ENCODE measurements around the gene COL1A2. TPM values are rescaled to one million over a fixed set of nuclear protein-coding genes. Genes with fewer than 3 reads are reported as not detected.

COL1A2 gene
- total and polyA plus RNA-seq, 2 of the 13 experiments (the other 11 are each of a cell fraction or from before 2014, with no cell fraction given), result not detected

DNA sequence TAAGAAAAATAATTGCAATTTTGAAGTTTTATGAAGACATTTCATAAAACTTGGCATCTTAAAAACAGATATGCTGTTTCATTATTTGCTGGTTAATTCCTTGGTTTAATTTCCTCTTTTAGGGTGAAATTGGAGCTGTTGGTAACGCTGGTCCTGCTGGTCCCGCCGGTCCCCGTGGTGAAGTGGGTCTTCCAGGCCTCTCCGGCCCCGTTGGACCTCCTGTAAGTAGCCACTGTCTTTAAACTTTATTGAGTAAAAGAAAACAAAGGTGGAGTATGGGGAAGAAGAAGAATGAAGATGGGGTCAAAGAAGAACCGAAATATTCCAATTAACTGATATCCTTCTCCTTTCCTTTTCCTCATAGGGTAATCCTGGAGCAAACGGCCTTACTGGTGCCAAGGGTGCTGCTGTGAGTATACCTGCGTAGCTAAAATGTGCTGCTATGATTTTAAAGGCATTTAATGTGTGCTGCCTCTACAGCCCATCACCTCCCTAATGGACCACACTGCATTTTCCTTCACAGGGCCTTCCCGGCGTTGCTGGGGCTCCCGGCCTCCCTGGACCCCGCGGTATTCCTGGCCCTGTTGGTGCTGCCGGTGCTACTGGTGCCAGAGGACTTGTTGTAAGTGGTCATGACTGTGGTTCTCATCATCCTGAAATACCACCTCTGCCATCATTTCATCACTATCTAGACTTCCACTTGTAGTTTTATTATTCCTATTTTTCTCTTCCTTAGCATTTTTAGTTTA is 14.7 kb downstream of the COL1A2 start (continued):
- TF ChIP-seq, protein P1, sequence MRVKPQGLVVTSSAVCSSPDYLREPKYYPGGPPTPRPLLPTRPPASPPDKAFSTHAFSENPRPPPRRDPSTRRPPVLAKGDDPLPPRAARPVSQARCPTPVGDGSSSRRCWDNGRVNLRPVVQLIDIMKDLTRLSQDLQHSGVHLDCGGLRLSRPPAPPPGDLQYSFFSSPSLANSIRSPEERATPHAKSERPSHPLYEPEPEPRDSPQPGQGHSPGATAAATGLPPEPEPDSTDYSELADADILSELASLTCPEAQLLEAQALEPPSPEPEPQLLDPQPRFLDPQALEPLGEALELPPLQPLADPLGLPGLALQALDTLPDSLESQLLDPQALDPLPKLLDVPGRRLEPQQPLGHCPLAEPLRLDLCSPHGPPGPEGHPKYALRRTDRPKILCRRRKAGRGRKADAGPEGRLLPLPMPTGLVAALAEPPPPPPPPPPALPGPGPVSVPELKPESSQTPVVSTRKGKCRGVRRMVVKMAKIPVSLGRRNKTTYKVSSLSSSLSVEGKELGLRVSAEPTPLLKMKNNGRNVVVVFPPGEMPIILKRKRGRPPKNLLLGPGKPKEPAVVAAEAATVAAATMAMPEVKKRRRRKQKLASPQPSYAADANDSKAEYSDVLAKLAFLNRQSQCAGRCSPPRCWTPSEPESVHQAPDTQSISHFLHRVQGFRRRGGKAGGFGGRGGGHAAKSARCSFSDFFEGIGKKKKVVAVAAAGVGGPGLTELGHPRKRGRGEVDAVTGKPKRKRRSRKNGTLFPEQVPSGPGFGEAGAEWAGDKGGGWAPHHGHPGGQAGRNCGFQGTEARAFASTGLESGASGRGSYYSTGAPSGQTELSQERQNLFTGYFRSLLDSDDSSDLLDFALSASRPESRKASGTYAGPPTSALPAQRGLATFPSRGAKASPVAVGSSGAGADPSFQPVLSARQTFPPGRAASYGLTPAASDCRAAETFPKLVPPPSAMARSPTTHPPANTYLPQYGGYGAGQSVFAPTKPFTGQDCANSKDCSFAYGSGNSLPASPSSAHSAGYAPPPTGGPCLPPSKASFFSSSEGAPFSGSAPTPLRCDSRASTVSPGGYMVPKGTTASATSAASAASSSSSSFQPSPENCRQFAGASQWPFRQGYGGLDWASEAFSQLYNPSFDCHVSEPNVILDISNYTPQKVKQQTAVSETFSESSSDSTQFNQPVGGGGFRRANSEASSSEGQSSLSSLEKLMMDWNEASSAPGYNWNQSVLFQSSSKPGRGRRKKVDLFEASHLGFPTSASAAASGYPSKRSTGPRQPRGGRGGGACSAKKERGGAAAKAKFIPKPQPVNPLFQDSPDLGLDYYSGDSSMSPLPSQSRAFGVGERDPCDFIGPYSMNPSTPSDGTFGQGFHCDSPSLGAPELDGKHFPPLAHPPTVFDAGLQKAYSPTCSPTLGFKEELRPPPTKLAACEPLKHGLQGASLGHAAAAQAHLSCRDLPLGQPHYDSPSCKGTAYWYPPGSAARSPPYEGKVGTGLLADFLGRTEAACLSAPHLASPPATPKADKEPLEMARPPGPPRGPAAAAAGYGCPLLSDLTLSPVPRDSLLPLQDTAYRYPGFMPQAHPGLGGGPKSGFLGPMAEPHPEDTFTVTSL (CRISPR knock-in tag; IDR thresholded peaks at IDR 0.05; ENCODE audit: borderline replicate concordance), result no peak
- TF ChIP-seq KAT7 (CRISPR knock-in tag; IDR thresholded peaks at IDR 0.05; ENCODE audit: borderline replicate concordance) (no peak), MEIS1 (CRISPR knock-in tag; IDR thresholded peaks at IDR 0.05; ENCODE audit: borderline replicate concordance) (no peak), PHF21A (CRISPR knock-in tag; IDR thresholded peaks at IDR 0.05) (no peak)

DNA sequence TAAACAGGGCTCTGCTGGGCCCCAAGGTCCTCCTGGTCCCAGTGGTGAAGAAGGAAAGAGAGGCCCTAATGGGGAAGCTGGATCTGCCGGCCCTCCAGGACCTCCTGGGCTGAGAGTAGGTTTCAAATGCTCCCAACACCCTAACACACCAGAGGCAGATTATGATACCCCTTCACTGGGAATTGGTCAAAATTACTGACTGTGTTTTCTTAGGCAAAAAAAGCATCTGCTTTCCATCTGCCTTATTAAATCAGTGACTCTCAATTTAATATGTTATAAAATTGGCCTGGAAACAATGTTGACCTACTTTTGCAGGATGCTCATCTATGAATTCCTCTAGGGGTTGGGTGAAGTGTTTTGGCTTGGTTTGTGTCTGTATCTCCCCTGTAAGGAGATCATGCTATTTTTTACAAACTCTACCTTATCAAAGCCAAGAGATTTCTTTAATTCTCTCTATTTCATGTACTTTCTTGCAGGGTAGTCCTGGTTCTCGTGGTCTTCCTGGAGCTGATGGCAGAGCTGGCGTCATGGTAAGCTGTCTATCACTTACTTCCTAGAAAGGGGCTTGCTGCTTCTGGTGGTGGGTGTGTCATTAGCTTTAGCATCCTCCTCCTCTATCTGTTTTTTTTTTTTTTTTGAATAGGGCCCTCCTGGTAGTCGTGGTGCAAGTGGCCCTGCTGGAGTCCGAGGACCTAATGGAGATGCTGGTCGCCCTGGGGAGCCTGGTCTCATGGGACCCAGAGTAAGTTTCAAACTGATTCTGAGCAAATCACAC is 15.9 kb downstream of the COL1A2 start:
- BruUV-seq (replicated peaks), result no TSS peak
- no peak for FAIRE-seq
- Histone ChIP-seq H3K9ac (ENCODE audit: insufficient read depth, low read depth, low read length) (no peak overlapping the region), H3K79me2 (ENCODE audit: insufficient read depth, low read length) (no peaks in the 10 kb centered on the region), H4K20me1 (ENCODE audit: insufficient read depth, low read length) (no peaks in the 10 kb centered on the region), H3K9me3 (ENCODE audit: low read length) (no peaks in the 10 kb centered on the region), H2AFZ (ENCODE audit: low read length) (no peak overlapping the region), H3K4me3 (replicated peaks in 1 of 3; ENCODE audit: insufficient read depth in 1 of 3, low read depth in 2 of 3, low read length in 3 of 3) (no peak overlapping the region), H3K4me1 (ENCODE audit: insufficient read depth, low read length) (no peaks in the 10 kb centered on the region), H3K36me3 (replicated peaks in 1 of 2; ENCODE audit: control insufficient read depth in 1 of 2, insufficient read depth in 2 of 2, low read length in 2 of 2) (no peaks in the 10 kb centered on the region), H3K27me3 (ENCODE audit: control insufficient read depth in 1 of 2, insufficient read depth in 2 of 2, low read length in 2 of 2) (peaks cover 0 to 29% of the 10 kb centered on the region in 2 experiments; a peak in 3 of 5 replicates), H3K4me2 (ENCODE audit: low read depth, low read length) (no peak overlapping the region), H3K27ac (ENCODE audit: extremely low read length, insufficient read depth, low read length) (no peak overlapping the region)
- ATAC-seq, result no peak
- DNase-seq (ENCODE audit: low spot score), result no peak
- intact Hi-C loops (cut with micrococcal nuclease; ENCODE audit: unreplicated experiment), result no loop called here
- in situ Hi-C loops (cut with HindIII; ENCODE audit: extremely low pct_ligation_motif_present, low pct_unique_long_range_greater_than_20kb), result no loop called here
- under 1% methylated on average over 6 of the region's 6 CpGs for WGBS (ENCODE audit: low lambda C conversion rate)
- ChIA-PET POLR2A (no interaction called here), CTCF (ENCODE audit: low intra/inter-chr PET ratio, low total read pairs) (no interaction called here)
- TF ChIP-seq ZNF496 (CRISPR knock-in tag; IDR thresholded peaks at IDR 0.05; ENCODE audit: insufficient replicate concordance) (no peak), NR3C1 (CRISPR knock-in tag; IDR thresholded peaks at IDR 0.05) (no peak), REPIN1 (CRISPR knock-in tag; IDR thresholded peaks at IDR 0.05; ENCODE audit: borderline replicate concordance, low read depth) (no peak), ZNF839 (CRISPR knock-in tag; IDR thresholded peaks at IDR 0.05; ENCODE audit: borderline replicate concordance) (no peak)
- TF ChIP-seq, protein P2, sequence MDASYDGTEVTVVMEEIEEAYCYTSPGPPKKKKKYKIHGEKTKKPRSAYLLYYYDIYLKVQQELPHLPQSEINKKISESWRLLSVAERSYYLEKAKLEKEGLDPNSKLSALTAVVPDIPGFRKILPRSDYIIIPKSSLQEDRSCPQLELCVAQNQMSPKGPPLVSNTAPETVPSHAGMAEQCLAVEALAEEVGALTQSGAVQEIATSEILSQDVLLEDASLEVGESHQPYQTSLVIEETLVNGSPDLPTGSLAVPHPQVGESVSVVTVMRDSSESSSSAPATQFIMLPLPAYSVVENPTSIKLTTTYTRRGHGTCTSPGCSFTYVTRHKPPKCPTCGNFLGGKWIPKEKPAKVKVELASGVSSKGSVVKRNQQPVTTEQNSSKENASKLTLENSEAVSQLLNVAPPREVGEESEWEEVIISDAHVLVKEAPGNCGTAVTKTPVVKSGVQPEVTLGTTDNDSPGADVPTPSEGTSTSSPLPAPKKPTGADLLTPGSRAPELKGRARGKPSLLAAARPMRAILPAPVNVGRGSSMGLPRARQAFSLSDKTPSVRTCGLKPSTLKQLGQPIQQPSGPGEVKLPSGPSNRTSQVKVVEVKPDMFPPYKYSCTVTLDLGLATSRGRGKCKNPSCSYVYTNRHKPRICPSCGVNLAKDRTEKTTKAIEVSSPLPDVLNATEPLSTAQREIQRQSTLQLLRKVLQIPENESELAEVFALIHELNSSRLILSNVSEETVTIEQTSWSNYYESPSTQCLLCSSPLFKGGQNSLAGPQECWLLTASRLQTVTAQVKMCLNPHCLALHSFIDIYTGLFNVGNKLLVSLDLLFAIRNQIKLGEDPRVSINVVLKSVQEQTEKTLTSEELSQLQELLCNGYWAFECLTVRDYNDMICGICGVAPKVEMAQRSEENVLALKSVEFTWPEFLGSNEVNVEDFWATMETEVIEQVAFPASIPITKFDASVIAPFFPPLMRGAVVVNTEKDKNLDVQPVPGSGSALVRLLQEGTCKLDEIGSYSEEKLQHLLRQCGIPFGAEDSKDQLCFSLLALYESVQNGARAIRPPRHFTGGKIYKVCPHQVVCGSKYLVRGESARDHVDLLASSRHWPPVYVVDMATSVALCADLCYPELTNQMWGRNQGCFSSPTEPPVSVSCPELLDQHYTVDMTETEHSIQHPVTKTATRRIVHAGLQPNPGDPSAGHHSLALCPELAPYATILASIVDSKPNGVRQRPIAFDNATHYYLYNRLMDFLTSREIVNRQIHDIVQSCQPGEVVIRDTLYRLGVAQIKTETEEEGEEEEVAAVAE (CRISPR knock-in tag; IDR thresholded peaks at IDR 0.05; ENCODE audit: borderline replicate concordance), result no peak
- TF ChIP-seq, protein P3, sequence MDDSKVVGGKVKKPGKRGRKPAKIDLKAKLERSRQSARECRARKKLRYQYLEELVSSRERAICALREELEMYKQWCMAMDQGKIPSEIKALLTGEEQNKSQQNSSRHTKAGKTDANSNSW (CRISPR knock-in tag; IDR thresholded peaks at IDR 0.05; ENCODE audit: borderline replicate concordance), result no peak
